ENCODE measurements around the gene CA11.

The CA11 gene

GRCh38 chr19:48678201-48678600, 32.2 kb upstream of the CA11 start:
- FAIRE-seq, result no peak
- DNase-seq (ENCODE audit: insufficient read length, low spot score), result no peak
- TF ChIP-seq TAF1 (IDR thresholded peaks at IDR 0.05; ENCODE audit: low read depth, low read length) (no peak), PAX5 (IDR thresholded peaks at IDR 0.05; ENCODE audit: insufficient read depth, low read length, severe bottlenecking) (no peak), POU2F2 (IDR thresholded peaks at IDR 0.05; ENCODE audit: low read depth, low read length) (no peak), SPI1 (IDR thresholded peaks at IDR 0.05; ENCODE audit: low read depth, low read length) (no peak), POLR2AphosphoS5 (IDR thresholded peaks at IDR 0.05; ENCODE audit: low read depth, low read length) (no peak), POLR2A (IDR thresholded peaks at IDR 0.05; ENCODE audit: low read depth, low read length) (no peak)

DNA sequence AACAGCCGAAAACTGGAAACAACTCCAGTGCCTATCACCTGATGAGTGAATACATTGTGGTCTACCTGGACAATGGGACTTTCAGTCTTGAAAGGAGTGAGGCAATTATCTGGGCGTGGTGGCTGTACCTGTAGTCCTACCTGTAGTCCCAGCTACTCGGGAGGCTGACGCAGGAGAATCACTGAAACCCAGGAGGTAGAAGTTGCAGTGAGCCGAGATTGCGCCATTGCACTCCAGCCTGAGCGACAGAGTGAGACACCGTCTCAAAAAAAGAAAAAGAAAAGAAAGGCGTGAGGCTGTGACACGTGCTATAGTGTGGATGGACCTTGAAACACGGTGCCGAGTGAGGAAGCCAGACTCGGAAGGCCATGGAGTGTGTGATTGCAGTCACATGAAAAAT, 30.9 kb upstream of the CA11 start:
- DNase-seq (ENCODE audit: insufficient read length, low spot score), result no peak
- no peak for FAIRE-seq
- no peak for TF ChIP-seq POLR2A (IDR thresholded peaks at IDR 0.05; ENCODE audit: low read depth, low read length)
- no peak for TF ChIP-seq POU2F2 (IDR thresholded peaks at IDR 0.05; ENCODE audit: low read depth, low read length)
- TF ChIP-seq SPI1 (IDR thresholded peaks at IDR 0.05; ENCODE audit: low read depth, low read length), result no peak
- no peak for TF ChIP-seq PAX5 (IDR thresholded peaks at IDR 0.05; ENCODE audit: insufficient read depth, low read length, severe bottlenecking)
- no peak for TF ChIP-seq POLR2AphosphoS5 (IDR thresholded peaks at IDR 0.05; ENCODE audit: low read depth, low read length)
- no peak for TF ChIP-seq TAF1 (IDR thresholded peaks at IDR 0.05; ENCODE audit: low read depth, low read length)

DNA sequence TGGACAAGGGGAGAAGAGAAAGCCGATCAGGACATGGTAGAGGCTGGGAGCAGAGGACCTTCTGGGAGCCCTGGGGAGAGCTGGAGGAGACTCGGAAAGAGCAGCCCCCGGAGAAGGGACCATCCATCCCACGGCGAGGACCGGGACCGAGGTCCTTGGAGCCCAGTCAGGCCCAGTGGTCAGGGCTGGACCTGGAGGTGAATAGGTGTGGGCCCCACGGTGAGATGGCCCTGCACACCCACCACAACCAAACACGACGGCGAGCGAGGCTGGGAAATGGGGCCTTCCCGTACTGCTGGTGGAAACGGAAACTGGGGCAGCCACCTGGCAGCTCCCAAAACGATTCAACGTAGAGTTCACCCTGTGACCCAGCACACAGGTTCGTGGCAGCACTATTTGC, 30.5 kb upstream of the CA11 start:
- FAIRE-seq (no peak), DNase-seq (ENCODE audit: insufficient read length, low spot score) (no peak)
- TF ChIP-seq SPI1 (IDR thresholded peaks at IDR 0.05; ENCODE audit: low read depth, low read length), result no peak
- TF ChIP-seq POU2F2 (IDR thresholded peaks at IDR 0.05; ENCODE audit: low read depth, low read length), result no peak
- TF ChIP-seq POLR2A (IDR thresholded peaks at IDR 0.05; ENCODE audit: low read depth, low read length), result no peak
- no peak for TF ChIP-seq POLR2AphosphoS5 (IDR thresholded peaks at IDR 0.05; ENCODE audit: low read depth, low read length)
- TF ChIP-seq TAF1 (IDR thresholded peaks at IDR 0.05; ENCODE audit: low read depth, low read length), result no peak
- no peak for TF ChIP-seq PAX5 (IDR thresholded peaks at IDR 0.05; ENCODE audit: insufficient read depth, low read length, severe bottlenecking)

DNA sequence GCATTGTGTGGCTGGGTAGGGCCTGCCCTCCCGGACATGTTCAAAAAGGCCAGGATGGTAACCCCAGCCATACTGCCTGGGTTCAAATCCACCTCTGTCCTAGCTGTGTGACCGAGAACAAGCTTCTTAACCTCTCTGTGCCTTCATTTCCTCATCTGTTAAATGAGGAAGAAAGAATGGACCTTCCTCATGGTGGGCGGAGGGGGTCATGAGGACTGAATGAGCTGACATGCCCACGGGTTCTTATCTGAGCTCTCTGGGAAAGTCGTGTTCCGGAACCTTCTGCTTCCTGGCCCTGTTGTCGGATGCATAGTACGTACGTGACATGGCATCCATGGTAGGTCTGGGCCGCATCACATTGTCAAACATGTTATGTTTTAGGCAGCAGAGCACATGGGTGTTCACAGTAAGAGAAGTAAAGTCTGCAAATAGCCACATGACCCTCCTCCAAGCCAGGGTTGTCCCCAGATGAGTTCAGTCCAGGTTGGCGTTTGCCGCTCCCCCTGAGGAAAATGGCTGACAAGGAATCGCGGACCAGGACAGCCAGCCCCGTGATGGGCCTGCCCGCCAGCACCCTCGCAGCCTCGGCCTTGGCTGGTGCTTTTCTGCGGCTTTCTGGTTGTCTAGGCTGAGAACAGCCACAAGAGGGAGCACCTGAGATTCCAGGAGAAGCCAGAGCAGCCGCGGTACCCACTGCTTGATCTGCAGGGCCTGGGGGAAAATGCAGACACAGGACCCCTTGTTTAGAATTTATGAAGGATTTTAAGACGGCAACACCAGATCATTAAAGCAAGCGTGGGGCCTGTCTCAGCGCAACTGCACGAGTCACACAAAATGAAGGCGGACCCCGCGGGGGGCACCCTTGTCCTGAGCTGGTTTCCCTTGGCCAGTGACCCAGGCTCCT, 29.2 kb upstream of the CA11 start:
- peak; percentile 96 for DNase-seq (ENCODE audit: insufficient read length, low spot score)
- TF ChIP-seq POU2F2 (IDR thresholded peaks at IDR 0.05; ENCODE audit: low read depth, low read length) (no peak), POLR2AphosphoS5 (IDR thresholded peaks at IDR 0.05; ENCODE audit: low read depth, low read length) (no peak), POLR2A (IDR thresholded peaks at IDR 0.05; ENCODE audit: low read depth, low read length) (no peak), SPI1 (IDR thresholded peaks at IDR 0.05; ENCODE audit: low read depth, low read length) (no peak), TAF1 (IDR thresholded peaks at IDR 0.05; ENCODE audit: low read depth, low read length) (no peak), PAX5 (IDR thresholded peaks at IDR 0.05; ENCODE audit: insufficient read depth, low read length, severe bottlenecking) (no peak)
- peak; percentile 82 for FAIRE-seq

GRCh38 chr19:48674216-48674809, 28.3 kb upstream of the CA11 start:
- TF ChIP-seq POLR2AphosphoS5 (IDR thresholded peaks at IDR 0.05; ENCODE audit: low read depth, low read length) (no peak), SPI1 (IDR thresholded peaks at IDR 0.05; ENCODE audit: low read depth, low read length) (no peak), POU2F2 (IDR thresholded peaks at IDR 0.05; ENCODE audit: low read depth, low read length) (no peak), TAF1 (IDR thresholded peaks at IDR 0.05; ENCODE audit: low read depth, low read length) (no peak), POLR2A (IDR thresholded peaks at IDR 0.05; ENCODE audit: low read depth, low read length) (no peak)
- FAIRE-seq, result no peak
- DNase-seq (ENCODE audit: insufficient read length, low spot score), result no peak

DNA sequence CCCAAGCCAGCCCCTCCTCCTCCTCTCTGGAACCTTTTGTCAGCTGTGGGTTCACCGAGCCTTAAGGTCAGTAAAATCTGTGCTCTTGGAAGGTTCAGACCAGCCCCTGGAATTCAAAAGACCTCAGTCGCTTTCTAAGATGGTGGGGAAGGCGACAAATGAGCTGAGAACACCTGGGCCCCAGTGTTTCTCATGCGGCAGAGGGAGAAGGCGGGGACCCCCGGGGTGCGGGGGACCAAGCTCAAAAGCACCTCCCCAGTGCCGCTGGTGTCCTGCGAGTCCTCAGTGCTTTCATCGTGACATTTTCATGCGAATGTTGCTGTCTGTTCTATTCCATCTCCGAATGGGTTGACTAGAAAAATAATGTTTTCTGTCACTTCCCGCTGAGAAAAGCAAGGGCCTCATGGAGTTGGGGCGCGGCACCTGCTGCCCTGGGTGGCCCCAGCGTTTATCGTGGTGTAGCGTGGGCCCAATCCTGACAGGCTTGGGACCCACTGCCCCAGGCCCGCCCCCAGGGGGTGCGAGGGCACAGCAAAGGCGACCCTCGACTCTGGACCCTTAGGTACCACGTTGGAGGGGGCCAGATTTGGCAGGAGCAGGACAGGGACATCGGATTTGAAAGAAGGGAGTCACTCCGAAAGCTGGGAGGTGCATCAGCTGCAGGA, 27.6 kb upstream of the CA11 start:
- TF ChIP-seq SPI1 (IDR thresholded peaks at IDR 0.05; ENCODE audit: low read depth, low read length), result no peak
- no peak for TF ChIP-seq PAX5 (IDR thresholded peaks at IDR 0.05; ENCODE audit: insufficient read depth, low read length, severe bottlenecking)
- TF ChIP-seq POU2F2 (IDR thresholded peaks at IDR 0.05; ENCODE audit: low read depth, low read length), result no peak
- TF ChIP-seq POLR2AphosphoS5 (IDR thresholded peaks at IDR 0.05; ENCODE audit: low read depth, low read length), result no peak
- no peak for TF ChIP-seq POLR2A (IDR thresholded peaks at IDR 0.05; ENCODE audit: low read depth, low read length)
- no peak for TF ChIP-seq TAF1 (IDR thresholded peaks at IDR 0.05; ENCODE audit: low read depth, low read length)
- FAIRE-seq (no peak), DNase-seq (ENCODE audit: insufficient read length, low spot score) (no peak)

- no peak for FAIRE-seq
- TF ChIP-seq SPI1 (IDR thresholded peaks at IDR 0.05; ENCODE audit: low read depth, low read length) (no peak), POLR2A (IDR thresholded peaks at IDR 0.05; ENCODE audit: low read depth, low read length) (no peak), PAX5 (IDR thresholded peaks at IDR 0.05; ENCODE audit: insufficient read depth, low read length, severe bottlenecking) (no peak), POU2F2 (IDR thresholded peaks at IDR 0.05; ENCODE audit: low read depth, low read length) (no peak), POLR2AphosphoS5 (IDR thresholded peaks at IDR 0.05; ENCODE audit: low read depth, low read length) (no peak), TAF1 (IDR thresholded peaks at IDR 0.05; ENCODE audit: low read depth, low read length) (no peak)
Measured at GRCh38 chr19:48672994-48673393, 27.0 kb upstream of the CA11 start, which contains the start of gene NTN5. Gene NTN5, minus strand, starts transcription at chr19:48673017. Its CDS starts 2,031 bp downstream, at chr19:48670986.

GRCh38 chr19:48671446-48671995, 25.5 kb upstream of the CA11 start:
- no peak for TF ChIP-seq TAF1 (IDR thresholded peaks at IDR 0.05; ENCODE audit: low read depth, low read length)
- no peak for TF ChIP-seq PAX5 (IDR thresholded peaks at IDR 0.05; ENCODE audit: insufficient read depth, low read length, severe bottlenecking)
- TF ChIP-seq SPI1 (IDR thresholded peaks at IDR 0.05; ENCODE audit: low read depth, low read length), result no peak
- DNase-seq (ENCODE audit: insufficient read length, low spot score) (no peak), FAIRE-seq (no peak)

More at GRCh38 chr19:48672994-48673393, 27.0 kb upstream of the CA11 start, which contains the start of gene NTN5:
- no peak for DNase-seq (ENCODE audit: insufficient read length, low spot score)

All from GM12891 (cell line).